HG03439 (cell line): ENCODE data around the gene RAB30.
"Not testable (repeated sequence)": the region's sequence is repeated elsewhere in the genome, so short reads cannot be mapped to it uniquely, and the experiment has no call there.

Source experiments
- ATAC-seq: cut with Tn5 transposase; IDR thresholded peaks from one replicate; pipeline ENCODE4 v1.9.1; 2021; ENCODE audit warnings: mild to moderate bottlenecking, moderate library complexity; ENCODE audit not compliant: unreplicated experiment

Gene RAB30

GRCh38 chr11:82988936-82989627, 82.6 kb downstream of the RAB30 start:
- no peak for ATAC-seq

GRCh38 chr11:82987997-82988396, 83.7 kb downstream of the RAB30 start:
- no peak for ATAC-seq

- ATAC-seq = no peak
These were observed 85.3 kb downstream of the RAB30 start for GRCh38 chr11:82986446-82986845.

GRCh38 chr11:82981852-82982251, 89.8 kb downstream of the RAB30 start:
- no peak for ATAC-seq

GRCh38 chr11:82980947-82981346, 90.8 kb downstream of the RAB30 start:
- no peak for ATAC-seq

- ATAC-seq = no peak
These were observed 91.4 kb downstream of the RAB30 start for GRCh38 chr11:82980292-82980691.

- no peak for ATAC-seq
These were observed 91.9 kb downstream of the RAB30 start for GRCh38 chr11:82979824-82980223.

- no peak for ATAC-seq
These were observed 93.1 kb downstream of the RAB30 start for GRCh38 chr11:82978422-82979099.

- peak; percentile 45 for ATAC-seq
These were observed 94.9 kb downstream of the RAB30 start for GRCh38 chr11:82976786-82977185.

- no peak for ATAC-seq
These were observed 95.8 kb downstream of the RAB30 start for GRCh38 chr11:82975882-82976281.

- no peak for ATAC-seq
These were observed 96.8 kb downstream of the RAB30 start for GRCh38 chr11:82974851-82975250.

- no peak for ATAC-seq
These were observed 97.6 kb downstream of the RAB30 start for GRCh38 chr11:82974135-82974534.

GRCh38 chr11:82972103-82972502, 99.6 kb downstream of the RAB30 start:
- no peak for ATAC-seq

GRCh38 chr11:82971519-82971946, 100.2 kb downstream of the RAB30 start:
- ATAC-seq = not testable (repeated sequence)

- ATAC-seq = not testable (repeated sequence)
These were observed 101.1 kb downstream of the RAB30 start for GRCh38 chr11:82970507-82971083.

- ATAC-seq = peak; percentile 98
These were observed 101.9 kb downstream of the RAB30 start for GRCh38 chr11:82969811-82970210.

- ATAC-seq = no peak
These were observed 104.3 kb downstream of the RAB30 start for GRCh38 chr11:82967381-82967780.

GRCh38 chr11:82962021-82962420, 109.7 kb downstream of the RAB30 start:
- ATAC-seq = not testable (repeated sequence)

- ATAC-seq = peak; percentile 10
These were observed 110.9 kb downstream of the RAB30 start for GRCh38 chr11:82960779-82961143.

GRCh38 chr11:82959987-82960778, 111.5 kb downstream of the RAB30 start:
- ATAC-seq = peak; percentile 81

- not testable (repeated sequence) for ATAC-seq
These were observed 115.8 kb downstream of the RAB30 start for GRCh38 chr11:82955736-82956453.
